Measurements from ENCODE around the gene SHLD2. TPM values are rescaled to one million over a fixed set of nuclear protein-coding genes. Genes with fewer than 3 reads are reported as not detected.

The SHLD2 gene
- total and polyA plus RNA-seq, 2 of the 13 experiments (the other 11 are each of a cell fraction or from before 2014, with no cell fraction given): 25.7 to 53.7 TPM

- TF ChIP-seq RNF219 (CRISPR knock-in tag; IDR thresholded peaks at IDR 0.05) (no peak), KAT2B (IDR thresholded peaks at IDR 0.05; ENCODE audit: borderline replicate concordance, low read depth, low read length) (no peak), ZNF256 (CRISPR knock-in tag; conservative IDR thresholded peaks at IDR 0.05) (no peak; the same call in 1 of the 2 replicates), ZNF619 (CRISPR knock-in tag; IDR thresholded peaks at IDR 0.05) (no peak), PAWR (CRISPR knock-in tag; IDR thresholded peaks at IDR 0.05; ENCODE audit: borderline replicate concordance) (no peak), ATRX (CRISPR knock-in tag; IDR thresholded peaks at IDR 0.05; ENCODE audit: borderline replicate concordance) (no peak), RBAK (CRISPR knock-in tag; IDR thresholded peaks at IDR 0.05) (no peak), ZBTB38 (CRISPR knock-in tag; IDR thresholded peaks at IDR 0.05) (no peak), DDIT3 (CRISPR knock-in tag; IDR thresholded peaks at IDR 0.05) (no peak)
- TF ChIP-seq, protein P1, sequence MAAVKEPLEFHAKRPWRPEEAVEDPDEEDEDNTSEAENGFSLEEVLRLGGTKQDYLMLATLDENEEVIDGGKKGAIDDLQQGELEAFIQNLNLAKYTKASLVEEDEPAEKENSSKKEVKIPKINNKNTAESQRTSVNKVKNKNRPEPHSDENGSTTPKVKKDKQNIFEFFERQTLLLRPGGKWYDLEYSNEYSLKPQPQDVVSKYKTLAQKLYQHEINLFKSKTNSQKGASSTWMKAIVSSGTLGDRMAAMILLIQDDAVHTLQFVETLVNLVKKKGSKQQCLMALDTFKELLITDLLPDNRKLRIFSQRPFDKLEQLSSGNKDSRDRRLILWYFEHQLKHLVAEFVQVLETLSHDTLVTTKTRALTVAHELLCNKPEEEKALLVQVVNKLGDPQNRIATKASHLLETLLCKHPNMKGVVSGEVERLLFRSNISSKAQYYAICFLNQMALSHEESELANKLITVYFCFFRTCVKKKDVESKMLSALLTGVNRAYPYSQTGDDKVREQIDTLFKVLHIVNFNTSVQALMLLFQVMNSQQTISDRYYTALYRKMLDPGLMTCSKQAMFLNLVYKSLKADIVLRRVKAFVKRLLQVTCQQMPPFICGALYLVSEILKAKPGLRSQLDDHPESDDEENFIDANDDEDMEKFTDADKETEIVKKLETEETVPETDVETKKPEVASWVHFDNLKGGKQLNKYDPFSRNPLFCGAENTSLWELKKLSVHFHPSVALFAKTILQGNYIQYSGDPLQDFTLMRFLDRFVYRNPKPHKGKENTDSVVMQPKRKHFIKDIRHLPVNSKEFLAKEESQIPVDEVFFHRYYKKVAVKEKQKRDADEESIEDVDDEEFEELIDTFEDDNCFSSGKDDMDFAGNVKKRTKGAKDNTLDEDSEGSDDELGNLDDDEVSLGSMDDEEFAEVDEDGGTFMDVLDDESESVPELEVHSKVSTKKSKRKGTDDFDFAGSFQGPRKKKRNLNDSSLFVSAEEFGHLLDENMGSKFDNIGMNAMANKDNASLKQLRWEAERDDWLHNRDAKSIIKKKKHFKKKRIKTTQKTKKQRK (IDR thresholded peaks at IDR 0.05; ENCODE audit: low read length): no peak
- TF ChIP-seq, protein P2, sequence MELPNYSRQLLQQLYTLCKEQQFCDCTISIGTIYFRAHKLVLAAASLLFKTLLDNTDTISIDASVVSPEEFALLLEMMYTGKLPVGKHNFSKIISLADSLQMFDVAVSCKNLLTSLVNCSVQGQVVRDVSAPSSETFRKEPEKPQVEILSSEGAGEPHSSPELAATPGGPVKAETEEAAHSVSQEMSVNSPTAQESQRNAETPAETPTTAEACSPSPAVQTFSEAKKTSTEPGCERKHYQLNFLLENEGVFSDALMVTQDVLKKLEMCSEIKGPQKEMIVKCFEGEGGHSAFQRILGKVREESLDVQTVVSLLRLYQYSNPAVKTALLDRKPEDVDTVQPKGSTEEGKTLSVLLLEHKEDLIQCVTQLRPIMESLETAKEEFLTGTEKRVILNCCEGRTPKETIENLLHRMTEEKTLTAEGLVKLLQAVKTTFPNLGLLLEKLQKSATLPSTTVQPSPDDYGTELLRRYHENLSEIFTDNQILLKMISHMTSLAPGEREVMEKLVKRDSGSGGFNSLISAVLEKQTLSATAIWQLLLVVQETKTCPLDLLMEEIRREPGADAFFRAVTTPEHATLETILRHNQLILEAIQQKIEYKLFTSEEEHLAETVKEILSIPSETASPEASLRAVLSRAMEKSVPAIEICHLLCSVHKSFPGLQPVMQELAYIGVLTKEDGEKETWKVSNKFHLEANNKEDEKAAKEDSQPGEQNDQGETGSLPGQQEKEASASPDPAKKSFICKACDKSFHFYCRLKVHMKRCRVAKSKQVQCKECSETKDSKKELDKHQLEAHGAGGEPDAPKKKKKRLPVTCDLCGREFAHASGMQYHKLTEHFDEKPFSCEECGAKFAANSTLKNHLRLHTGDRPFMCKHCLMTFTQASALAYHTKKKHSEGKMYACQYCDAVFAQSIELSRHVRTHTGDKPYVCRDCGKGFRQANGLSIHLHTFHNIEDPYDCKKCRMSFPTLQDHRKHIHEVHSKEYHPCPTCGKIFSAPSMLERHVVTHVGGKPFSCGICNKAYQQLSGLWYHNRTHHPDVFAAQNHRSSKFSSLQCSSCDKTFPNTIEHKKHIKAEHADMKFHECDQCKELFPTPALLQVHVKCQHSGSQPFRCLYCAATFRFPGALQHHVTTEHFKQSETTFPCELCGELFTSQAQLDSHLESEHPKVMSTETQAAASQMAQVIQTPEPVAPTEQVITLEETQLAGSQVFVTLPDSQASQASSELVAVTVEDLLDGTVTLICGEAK (IDR thresholded peaks at IDR 0.05): no peak
- TF ChIP-seq, protein P2 (CRISPR knock-in tag; IDR thresholded peaks at IDR 0.05): no peak
Measured at GRCh38 chr10:87094373-87095235, at the start of gene SHLD2, which contains the start of gene GLUD1 (continued).
